ENCODE data around the gene SHISA6.

DNA sequence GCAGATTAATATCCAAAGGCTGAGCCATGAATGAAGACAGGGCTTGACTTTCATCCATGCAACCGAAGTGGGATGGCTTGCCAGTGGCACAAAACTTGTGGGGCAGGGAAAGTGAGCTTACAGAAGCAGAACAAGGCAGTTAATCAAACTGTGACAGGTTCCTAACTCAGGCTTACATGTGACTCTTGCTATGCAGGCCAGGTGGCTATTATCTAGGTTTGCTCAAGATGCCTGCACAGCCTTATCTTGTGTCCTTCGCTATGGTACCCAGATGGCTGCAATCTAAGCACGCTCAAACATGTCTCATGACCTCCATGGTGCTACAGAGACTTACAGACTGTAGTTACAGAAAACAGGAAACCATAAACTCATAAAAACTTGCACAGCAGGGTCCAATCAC is 348.7 kb downstream of the SHISA6 start:
- TF ChIP-seq, protein P1, sequence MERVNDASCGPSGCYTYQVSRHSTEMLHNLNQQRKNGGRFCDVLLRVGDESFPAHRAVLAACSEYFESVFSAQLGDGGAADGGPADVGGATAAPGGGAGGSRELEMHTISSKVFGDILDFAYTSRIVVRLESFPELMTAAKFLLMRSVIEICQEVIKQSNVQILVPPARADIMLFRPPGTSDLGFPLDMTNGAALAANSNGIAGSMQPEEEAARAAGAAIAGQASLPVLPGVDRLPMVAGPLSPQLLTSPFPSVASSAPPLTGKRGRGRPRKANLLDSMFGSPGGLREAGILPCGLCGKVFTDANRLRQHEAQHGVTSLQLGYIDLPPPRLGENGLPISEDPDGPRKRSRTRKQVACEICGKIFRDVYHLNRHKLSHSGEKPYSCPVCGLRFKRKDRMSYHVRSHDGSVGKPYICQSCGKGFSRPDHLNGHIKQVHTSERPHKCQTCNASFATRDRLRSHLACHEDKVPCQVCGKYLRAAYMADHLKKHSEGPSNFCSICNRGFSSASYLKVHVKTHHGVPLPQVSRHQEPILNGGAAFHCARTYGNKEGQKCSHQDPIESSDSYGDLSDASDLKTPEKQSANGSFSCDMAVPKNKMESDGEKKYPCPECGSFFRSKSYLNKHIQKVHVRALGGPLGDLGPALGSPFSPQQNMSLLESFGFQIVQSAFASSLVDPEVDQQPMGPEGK (CRISPR knock-in tag; IDR thresholded peaks at IDR 0.05; ENCODE audit: borderline replicate concordance) = no peak
- TF ChIP-seq ZNF70 (CRISPR knock-in tag; IDR thresholded peaks at IDR 0.05) = no peak
- TF ChIP-seq TCF4 (CRISPR knock-in tag; IDR thresholded peaks at IDR 0.05; ENCODE audit: borderline replicate concordance) = no peak
- no peak for TF ChIP-seq TSHZ2 (CRISPR knock-in tag; IDR thresholded peaks at IDR 0.05)
- no peak for TF ChIP-seq CREB5 (CRISPR knock-in tag; IDR thresholded peaks at IDR 0.05; ENCODE audit: low read depth)
- TF ChIP-seq CSRNP3 (CRISPR knock-in tag; IDR thresholded peaks at IDR 0.05) = no peak
- no peak for TF ChIP-seq RARB (CRISPR knock-in tag; IDR thresholded peaks at IDR 0.05)
- no peak for TF ChIP-seq ZNF8 (CRISPR knock-in tag; IDR thresholded peaks at IDR 0.05)
- TF ChIP-seq ARNTL (CRISPR knock-in tag; IDR thresholded peaks at IDR 0.05; ENCODE audit: borderline replicate concordance, low read depth) = no peak
- TF ChIP-seq POU6F1 (CRISPR knock-in tag; IDR thresholded peaks at IDR 0.05; ENCODE audit: borderline replicate concordance, low read depth) = no peak
- no peak for TF ChIP-seq ZFP3 (CRISPR knock-in tag; IDR thresholded peaks at IDR 0.05)
- TF ChIP-seq BACH2 (CRISPR knock-in tag; IDR thresholded peaks at IDR 0.05; ENCODE audit: borderline replicate concordance) = no peak
- TF ChIP-seq TOX (CRISPR knock-in tag; IDR thresholded peaks at IDR 0.05; ENCODE audit: borderline replicate concordance) = no peak

Data from SK-N-SH treated with all-trans-retinoic acid at 6 μM for 48 hours (cell line).